GM04504 (cell line): ENCODE results near the gene KRT5.

ENCODE experiments used
- DNase-seq: peaks from one replicate; pipeline ENCODE4 v3.0.0-alpha.2; 2012; ENCODE audit warnings: low read depth

Gene KRT5

GRCh38 chr12:52535574-52535973, 15.4 kb upstream of the KRT5 start:
- no peak for DNase-seq

- no peak for DNase-seq
Measured at GRCh38 chr12:52534482-52534881, 14.3 kb upstream of the KRT5 start.

GRCh38 chr12:52533686-52534470, 13.7 kb upstream of the KRT5 start:
- DNase-seq = no peak

GRCh38 chr12:52532636-52533035, 12.4 kb upstream of the KRT5 start:
- no peak for DNase-seq

GRCh38 chr12:52531566-52532300, 11.5 kb upstream of the KRT5 start:
- no peak for DNase-seq

GRCh38 chr12:52530905-52531304, 10.7 kb upstream of the KRT5 start:
- no peak for DNase-seq

- no peak for DNase-seq
Measured at GRCh38 chr12:52530366-52530765, 10.2 kb upstream of the KRT5 start.

GRCh38 chr12:52529846-52530245, 9.7 kb upstream of the KRT5 start:
- no peak for DNase-seq

GRCh38 chr12:52529417-52529816, 9.2 kb upstream of the KRT5 start:
- DNase-seq = no peak

- no peak for DNase-seq
Measured at GRCh38 chr12:52528641-52529143, 8.5 kb upstream of the KRT5 start.

- no peak for DNase-seq
Measured at GRCh38 chr12:52527121-52527800, 7.1 kb upstream of the KRT5 start.

GRCh38 chr12:52526511-52526951, 6.3 kb upstream of the KRT5 start:
- DNase-seq = no peak

- no peak for DNase-seq
Measured at GRCh38 chr12:52525661-52526499, 5.7 kb upstream of the KRT5 start.

GRCh38 chr12:52524898-52525591, 4.9 kb upstream of the KRT5 start:
- DNase-seq = no peak

- DNase-seq = no peak
Measured at GRCh38 chr12:52524241-52524897, 4.2 kb upstream of the KRT5 start.

- no peak for DNase-seq
Measured at GRCh38 chr12:52523824-52524223, 3.6 kb upstream of the KRT5 start.

GRCh38 chr12:52522346-52523011, 2.3 kb upstream of the KRT5 start:
- DNase-seq = peak; percentile 14

GRCh38 chr12:52521568-52522266, 1.5 kb upstream of the KRT5 start:
- peak; percentile 23 for DNase-seq

GRCh38 chr12:52521175-52521567, 977 bp upstream of the KRT5 start:
- DNase-seq = no peak

GRCh38 chr12:52519387-52519703, 849 bp downstream of the KRT5 start:
- DNase-seq = no peak
